NCI-H226 (cell line): ENCODE measurements around the gene IL3.
A peak's percentile ranks its signal among the peaks of the same experiment; 100 is the strongest.
"Not testable (repeated sequence)": the region's sequence is repeated elsewhere in the genome, so short reads cannot be mapped to it uniquely, and the experiment has no call there.

Experiments
- DNase-seq: peaks from one replicate; pipeline ENCODE4 v3.0.0-alpha.2; 2015

IL3 gene

GRCh38 chr5:132098151-132098594 lies 37.7 kb downstream of the IL3 start:
- DNase-seq: peak; percentile 31

GRCh38 chr5:132098621-132099020 lies 38.2 kb downstream of the IL3 start:
- DNase-seq: no peak

GRCh38 chr5:132099076-132099748 lies 38.8 kb downstream of the IL3 start:
- no peak for DNase-seq

GRCh38 chr5:132099905-132100304 lies 39.5 kb downstream of the IL3 start:
- DNase-seq: no peak

DNA sequence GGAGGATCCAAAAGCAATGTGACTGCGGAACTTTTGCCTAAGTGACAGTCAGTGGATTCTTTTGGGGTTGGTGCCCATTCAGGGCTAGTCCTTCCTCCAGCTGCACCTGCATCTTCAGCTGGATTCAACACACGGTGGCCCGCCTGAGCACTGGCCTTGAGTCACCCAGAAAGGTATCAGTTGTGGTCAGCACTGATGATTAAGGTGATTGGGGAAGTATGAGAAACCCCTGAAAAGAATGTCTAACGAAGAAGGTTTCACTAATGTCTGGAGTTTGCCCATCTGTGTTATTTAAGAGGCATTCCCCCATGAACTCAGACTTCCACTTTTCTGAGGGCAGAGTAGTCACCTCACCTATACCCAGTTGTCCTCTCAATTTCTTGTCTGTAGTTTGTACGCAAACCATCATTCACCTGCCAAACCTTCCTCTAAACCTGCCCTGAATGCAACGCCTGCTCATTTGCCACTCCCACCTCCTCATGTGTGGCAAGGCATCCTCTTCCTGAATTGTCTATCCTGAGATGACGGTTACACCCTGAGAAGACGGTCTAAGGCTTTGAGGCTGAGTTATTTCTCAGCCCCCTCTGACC lies 40.3 kb downstream of the IL3 start:
- DNase-seq: no peak

DNA sequence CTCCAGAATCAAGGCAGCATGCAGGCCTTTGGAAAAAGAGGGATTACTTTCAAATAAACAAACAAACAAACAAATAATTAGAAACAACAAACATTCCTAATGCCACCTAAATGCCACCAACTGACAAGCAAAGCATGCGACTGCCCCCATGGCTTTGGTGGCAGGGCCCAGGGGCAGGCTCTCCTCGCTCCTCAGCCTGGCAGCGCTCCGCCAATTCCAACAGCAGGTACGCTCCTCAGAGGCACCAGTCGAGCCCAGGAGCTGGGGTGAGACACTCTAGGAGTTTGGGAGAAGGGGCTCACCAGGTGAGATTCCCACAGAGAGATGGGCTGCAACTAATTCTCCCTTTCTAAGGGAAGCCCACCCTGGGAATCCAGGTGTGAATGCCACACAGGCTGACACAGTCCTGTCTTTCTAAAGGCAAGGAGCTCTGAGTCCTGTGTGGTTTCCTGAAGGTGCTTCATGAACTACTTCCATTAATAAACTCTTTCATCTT lies 41.0 kb downstream of the IL3 start:
- DNase-seq: no peak

GRCh38 chr5:132102101-132102701 lies 41.7 kb downstream of the IL3 start:
- no peak for DNase-seq

DNA sequence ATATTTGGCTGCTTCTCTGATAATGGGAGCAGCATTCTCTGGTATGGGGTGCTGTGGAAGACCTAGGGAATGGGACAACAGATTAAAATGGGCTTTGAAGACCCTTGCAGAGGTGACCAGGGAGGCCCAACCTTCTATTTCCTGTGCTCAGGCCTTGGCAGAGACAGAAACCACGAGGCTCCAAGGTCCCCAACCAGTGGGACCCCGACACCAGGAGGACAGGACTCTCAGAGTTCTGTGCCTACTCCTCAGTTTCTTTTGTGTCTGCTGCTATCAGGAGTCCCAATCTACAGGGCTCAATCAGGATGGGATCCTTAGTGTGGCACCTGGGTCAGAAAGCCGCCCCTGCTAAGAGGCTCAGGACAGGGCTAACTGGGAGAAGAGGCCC lies 42.5 kb downstream of the IL3 start:
- DNase-seq: no peak

DNA sequence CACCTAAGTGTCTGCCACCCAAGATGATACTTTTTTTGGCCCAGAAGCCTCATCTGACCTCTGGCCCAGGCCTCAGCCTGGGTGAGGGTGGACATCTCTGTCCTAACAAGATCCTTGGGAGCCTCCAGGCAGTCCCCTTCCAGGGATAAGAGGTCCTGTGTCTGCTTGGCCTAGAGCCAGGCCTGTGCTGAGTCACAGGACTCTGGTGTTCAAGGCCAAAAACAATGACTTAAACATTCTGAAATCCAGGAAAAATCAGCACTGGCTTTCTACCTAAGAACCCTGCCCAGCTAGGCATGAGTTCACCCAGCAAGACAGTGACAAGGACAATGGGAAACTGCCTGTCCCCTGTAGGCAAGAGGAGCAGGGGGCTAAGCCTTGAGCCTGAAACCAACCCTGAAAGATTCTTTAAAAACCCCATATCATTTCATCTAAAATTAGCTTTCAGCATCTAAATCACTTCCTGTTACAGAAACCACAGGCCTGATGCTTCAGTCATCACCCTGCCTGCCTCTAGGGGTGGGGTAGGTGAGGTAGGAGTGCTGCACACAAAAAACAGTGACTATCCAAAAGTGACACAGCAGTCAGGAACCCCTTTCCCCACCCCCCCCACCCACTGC lies 43.0 kb downstream of the IL3 start:
- DNase-seq: peak; percentile 58

GRCh38 chr5:132103969-132104391 lies 43.5 kb downstream of the IL3 start:
- DNase-seq: no peak

DNA sequence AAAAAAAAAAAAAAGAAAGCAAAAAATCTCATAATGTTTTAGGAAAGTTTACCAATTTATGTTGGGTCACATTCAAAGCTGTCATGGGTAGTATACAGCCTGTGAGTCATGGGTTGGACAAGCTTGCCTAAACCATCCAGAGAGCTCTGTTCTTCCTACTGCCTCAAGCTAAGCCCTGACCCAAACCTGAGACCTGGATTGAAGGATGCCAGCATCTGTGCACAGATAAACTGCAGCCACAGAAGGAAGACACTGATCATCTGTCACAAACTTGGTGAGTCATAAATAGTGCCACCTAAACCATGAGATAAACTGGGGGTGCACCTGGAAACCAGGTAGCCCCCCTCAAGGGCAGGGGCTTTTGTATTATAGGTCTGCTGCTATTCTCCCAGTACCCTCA lies 44.1 kb downstream of the IL3 start:
- no peak for DNase-seq

GRCh38 chr5:132105688-132106087 lies 45.2 kb downstream of the IL3 start:
- no peak for DNase-seq

DNA sequence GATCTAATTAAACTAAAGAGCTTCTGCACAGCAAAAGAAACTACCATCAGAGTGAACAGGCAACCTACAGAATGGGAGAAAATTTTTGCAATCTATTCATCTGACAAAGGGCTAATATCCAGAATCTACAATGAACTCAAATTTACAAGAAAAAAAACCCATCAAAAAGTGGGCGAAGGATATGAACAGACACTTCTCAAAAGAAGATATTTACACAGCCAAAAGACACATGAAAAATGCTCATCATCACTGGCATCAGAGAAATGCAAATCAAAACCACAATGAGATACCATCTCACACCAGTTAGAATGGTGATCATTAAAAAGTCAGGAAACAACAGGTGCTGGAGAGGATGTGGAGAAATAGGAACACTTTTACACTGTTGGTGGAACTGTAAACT lies 48.0 kb downstream of the IL3 start:
- DNase-seq: not testable (repeated sequence)

DNA sequence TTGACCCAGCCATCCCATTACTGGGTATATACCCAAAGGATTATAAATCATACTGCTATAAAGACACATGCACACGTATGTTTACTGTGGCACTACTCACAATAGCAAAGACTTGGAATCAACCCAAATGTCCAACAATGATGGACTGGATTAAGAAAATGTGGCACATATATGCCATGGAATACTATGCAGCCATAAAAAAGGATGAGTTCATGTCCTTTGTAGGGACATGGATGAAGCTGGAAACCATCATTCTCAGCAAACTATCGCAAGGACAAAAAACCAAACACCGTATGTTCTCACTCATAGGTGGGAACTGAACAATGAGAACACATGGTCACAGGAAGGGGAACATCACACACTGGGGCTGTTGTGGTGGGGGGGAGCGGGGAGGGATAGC lies 48.5 kb downstream of the IL3 start:
- DNase-seq: not testable (repeated sequence)

GRCh38 chr5:132109494-132110053 lies 49.1 kb downstream of the IL3 start:
- DNase-seq: no peak

DNA sequence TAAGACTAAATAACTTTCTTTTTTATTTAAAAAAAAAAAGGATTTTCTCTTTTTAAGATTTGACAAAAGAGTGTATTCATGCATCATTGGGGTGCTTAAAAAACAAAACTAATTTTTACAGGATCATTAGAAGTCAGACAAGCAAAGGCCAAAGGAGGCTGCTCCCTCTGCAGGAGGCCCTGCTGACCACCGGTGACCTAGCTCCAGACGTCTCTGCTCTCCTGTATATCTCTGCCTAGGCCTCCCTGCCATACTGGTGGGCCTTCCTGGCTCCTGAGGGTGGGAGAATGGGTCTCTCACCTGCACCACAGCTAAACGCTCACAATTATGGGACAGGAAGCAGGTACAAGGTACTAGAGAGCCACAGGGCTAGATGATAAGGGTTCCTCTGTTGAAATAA lies 49.7 kb downstream of the IL3 start:
- DNase-seq: no peak

DNA sequence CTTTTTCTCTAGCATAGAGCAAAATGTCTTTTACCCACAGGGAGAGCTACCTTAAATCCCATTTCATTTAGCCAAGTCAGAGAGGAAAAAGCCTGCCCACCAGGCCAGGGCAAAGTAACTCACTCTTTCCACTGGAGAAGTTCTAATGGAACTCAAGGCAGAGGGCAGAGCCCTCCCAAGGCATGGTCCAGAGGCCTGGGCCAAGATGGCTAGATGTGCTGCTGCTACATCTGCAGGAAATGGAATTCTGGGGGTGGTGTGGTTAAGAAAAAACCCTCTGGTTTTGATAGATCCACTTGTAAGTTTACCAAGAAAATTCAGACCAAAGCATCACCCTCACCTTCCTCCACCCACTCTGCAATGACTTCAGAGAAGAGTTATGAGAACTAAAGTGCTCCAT lies 50.5 kb downstream of the IL3 start:
- DNase-seq: no peak

DNA sequence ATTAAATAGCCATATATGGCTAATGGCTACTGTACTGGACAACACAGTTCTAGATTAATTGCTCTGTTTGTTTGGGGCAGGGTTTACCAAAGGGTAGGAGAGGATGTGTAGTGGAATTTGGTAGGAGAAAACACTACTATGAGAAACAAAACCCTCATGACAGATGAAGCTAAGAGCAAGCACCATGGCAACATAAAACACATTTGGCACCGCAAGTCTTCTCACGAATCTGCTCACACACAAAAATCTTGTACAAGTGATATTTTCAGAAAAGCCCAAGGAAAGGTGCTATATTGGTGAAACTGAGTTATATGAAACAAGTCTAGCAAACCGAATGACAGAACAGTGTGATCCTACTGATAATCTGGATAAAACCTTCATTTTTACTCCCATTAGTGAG lies 51.7 kb downstream of the IL3 start:
- DNase-seq: no peak
